Testis (tissue), 2 donors: ENCODE data around the gene MRPS33.

Source experiments
- POLR2A ChIP-seq: fragments of 450-650 bp; IDR thresholded peaks from one replicate; pipeline ENCODE4 v1.6.1; 2017; ENCODE audit warnings: antibody characterized with exemption, mild to moderate bottlenecking, moderate library complexity
- TF ChIP-seq, protein P1 (sequence below), 3 experiments: fragments of 450-650 bp in 2 of 3; fragments of 200-600 bp in 1 of 3; sonication (generic) in 1 of 3; IDR thresholded peaks; one replicate each; pipeline ENCODE4 v1.5.1; 2016 to 2019; ENCODE audit warnings: antibody characterized with exemption in 3 of 3, mild to moderate bottlenecking in 2 of 3, moderate library complexity in 1 of 3

DNA sequence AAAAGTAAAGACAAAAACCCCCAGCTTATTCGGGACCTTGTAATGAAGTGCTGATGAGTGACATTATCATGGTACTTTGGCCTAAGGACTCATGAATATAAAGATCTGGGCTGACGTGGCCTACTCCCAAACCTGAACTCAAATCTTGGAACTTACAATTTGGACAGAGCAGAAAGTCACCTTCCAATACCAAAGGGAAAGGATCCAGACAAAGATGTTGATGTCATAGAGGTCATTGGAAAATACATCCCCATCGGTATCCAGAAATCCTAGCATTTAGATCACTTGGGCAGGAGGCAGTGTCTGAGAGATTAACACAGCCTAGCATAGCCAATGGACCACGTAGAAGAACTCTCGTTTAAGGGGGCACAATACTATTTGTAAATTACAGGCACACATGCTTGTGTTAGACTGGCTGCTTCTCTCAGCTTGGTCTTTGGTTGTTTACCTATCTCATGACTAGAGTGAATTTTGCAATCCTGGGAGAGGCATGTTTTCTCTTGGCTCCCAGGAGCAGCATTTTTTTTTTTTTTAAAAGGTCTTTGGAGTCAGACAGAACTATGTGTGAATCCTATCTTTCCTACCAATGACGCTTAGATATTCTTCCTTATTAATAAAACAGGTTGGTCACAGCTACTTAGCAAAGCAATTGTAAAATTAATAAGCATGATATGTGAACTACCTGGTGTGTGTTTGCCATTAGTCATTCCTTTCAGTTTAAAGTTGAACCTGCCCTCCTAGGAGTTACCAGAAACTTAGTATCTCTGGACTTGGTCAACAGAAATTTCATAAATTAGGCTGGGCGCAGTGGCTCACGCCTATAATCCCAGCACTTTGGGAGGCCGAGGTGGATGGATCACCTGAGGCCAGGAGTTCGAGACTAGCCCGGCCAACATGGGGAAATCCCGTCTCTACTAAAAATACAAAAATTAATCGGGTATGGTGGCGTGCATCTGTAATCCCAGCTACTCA lies 27.8 kb upstream of the MRPS33 start:
- TF ChIP-seq, protein P1, sequence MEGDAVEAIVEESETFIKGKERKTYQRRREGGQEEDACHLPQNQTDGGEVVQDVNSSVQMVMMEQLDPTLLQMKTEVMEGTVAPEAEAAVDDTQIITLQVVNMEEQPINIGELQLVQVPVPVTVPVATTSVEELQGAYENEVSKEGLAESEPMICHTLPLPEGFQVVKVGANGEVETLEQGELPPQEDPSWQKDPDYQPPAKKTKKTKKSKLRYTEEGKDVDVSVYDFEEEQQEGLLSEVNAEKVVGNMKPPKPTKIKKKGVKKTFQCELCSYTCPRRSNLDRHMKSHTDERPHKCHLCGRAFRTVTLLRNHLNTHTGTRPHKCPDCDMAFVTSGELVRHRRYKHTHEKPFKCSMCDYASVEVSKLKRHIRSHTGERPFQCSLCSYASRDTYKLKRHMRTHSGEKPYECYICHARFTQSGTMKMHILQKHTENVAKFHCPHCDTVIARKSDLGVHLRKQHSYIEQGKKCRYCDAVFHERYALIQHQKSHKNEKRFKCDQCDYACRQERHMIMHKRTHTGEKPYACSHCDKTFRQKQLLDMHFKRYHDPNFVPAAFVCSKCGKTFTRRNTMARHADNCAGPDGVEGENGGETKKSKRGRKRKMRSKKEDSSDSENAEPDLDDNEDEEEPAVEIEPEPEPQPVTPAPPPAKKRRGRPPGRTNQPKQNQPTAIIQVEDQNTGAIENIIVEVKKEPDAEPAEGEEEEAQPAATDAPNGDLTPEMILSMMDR (IDR thresholded peaks at IDR 0.05): no peak
- TF ChIP-seq POLR2A: no peak
